AG09319 (cell line): ENCODE data around the gene COLEC11.
"Not testable (repeated sequence)": the region's sequence is repeated elsewhere in the genome, so short reads cannot be mapped to it uniquely, and the experiment has no call there.

Experiments
- DNase-seq: peaks from one replicate; pipeline ENCODE4 v3.0.0-alpha.2; 2010; ENCODE audit warnings: low read depth; ENCODE audit errors: extremely low read depth
- TF ChIP-seq, protein P1 (sequence below): IDR thresholded peaks from 2 replicates; pipeline ENCODE4 v1.5.1; 2011; ENCODE audit warnings: low read depth, mild to moderate bottlenecking, inconsistent platforms, low read length, moderate library complexity

The COLEC11 gene

DNA sequence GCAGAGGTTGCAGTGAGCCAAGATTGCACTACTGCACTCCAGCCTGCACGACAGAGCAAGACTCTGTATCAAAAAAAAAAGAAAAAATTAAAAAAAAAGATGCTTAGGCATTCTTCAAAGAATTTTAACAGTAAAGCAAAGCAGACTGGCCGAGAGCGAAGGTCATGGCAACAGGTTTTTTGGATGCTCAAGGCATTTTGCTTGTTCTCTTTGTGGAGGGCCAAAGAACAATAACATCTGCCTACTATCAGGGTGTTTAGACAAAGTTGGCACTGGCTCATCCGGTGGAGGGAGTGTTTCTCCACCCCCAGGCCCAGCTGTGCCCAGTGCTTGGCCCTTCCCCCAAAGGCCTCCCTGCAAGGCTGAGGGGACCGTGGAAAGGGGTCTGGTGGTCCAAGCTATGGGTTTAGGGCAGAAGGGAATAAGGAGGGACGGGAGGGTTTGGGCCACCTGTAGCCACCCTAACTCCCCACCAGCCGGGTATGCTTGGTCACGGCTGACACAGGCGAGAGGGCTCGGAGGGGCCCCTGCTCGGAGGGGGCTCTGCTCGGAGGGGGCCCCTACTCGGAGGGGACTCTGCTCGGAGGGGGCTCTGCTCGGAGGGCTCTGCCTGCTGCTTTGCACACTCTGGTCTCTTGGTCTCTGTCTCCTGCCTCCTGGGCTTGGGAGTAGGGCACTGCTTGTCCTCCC is 36.4 kb downstream of the COLEC11 start:
- DNase-seq, result no peak
- TF ChIP-seq, protein P1, sequence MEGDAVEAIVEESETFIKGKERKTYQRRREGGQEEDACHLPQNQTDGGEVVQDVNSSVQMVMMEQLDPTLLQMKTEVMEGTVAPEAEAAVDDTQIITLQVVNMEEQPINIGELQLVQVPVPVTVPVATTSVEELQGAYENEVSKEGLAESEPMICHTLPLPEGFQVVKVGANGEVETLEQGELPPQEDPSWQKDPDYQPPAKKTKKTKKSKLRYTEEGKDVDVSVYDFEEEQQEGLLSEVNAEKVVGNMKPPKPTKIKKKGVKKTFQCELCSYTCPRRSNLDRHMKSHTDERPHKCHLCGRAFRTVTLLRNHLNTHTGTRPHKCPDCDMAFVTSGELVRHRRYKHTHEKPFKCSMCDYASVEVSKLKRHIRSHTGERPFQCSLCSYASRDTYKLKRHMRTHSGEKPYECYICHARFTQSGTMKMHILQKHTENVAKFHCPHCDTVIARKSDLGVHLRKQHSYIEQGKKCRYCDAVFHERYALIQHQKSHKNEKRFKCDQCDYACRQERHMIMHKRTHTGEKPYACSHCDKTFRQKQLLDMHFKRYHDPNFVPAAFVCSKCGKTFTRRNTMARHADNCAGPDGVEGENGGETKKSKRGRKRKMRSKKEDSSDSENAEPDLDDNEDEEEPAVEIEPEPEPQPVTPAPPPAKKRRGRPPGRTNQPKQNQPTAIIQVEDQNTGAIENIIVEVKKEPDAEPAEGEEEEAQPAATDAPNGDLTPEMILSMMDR, result no peak

DNA sequence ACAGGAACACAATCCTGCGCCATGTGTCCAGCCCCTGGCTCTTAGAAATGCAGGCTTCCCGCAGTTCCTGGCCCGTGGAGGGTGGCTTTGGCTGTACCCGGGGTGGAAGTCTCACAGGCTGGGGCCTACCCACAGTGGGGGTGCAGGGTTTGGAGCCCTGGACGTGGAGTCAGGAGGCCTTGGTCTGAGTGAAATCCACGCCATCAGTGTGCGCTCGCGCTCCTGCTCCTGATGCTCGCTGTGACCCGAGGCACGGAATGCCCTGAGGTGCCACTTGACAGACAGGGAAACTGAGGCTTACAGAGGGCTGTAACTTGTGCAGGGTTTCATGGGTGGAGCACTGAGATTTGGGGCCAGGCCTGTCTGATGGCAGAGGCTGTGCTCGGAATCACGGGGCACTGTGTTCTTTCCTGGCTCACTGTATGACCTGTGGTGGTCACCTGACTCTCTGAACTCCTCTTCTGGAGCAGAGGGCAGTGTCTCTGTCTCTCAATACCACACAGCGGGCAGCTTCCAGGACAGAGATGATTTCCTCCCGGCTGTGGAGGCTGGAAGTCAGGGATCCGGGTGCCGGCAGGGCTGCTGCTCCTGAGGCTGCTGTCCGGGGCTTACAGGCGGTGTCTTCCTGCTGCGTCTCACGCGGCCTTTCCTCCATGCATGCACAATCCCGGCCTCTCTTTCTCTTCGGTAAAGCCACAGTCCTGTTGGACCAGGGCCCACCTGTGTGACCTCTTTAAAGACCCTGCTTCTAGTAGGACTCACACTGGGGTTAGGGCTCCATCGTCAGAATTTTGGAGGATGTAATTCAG is 37.1 kb downstream of the COLEC11 start:
- TF ChIP-seq, protein P1, result no peak

DNA sequence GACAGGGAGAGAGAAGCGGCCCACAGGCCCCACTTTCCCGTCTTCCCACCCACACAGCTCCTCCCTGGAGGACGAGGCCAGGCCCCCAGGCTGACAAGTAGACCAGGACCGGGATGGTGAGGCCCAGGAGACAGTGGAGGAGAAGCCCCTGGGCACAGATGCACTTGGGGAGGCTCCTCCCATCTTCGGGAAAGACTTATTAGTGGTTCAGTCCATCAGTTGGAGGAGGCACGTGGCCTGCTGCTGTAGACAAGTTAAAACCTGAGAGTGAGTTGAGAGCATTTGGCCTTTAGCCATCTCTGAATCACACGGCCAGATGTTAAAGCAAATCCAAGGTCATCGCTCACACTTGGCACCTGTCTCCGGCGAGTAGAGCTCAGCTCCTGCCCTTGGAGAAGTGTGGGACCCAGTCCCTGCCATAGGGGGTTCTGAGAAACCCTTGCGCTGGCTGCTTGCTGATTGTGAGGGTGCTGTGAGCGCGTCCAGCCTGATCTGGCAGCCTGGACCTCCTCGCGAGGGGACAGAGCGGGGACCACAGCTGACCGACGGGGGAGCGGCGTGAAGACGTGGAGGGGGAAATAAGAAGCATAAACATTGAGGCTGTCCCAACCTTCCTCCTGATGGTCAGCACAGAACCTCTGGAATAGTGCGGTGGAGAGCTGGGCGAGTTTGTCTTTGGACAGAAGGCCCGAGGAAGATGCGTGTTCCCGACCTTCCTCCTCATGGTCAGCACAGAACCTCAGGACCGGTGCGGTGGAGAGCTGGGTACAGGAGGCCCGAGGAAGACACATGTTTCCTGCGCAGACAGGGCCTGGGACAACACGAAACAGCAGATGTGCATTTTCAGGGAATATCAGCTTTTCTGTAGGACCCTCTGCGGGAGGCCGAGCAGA is 38.4 kb downstream of the COLEC11 start:
- no peak for DNase-seq
- TF ChIP-seq, protein P1, result no peak

More for the DNA sequence above, 37.1 kb downstream of the COLEC11 start:
- DNase-seq, result no peak

DNA sequence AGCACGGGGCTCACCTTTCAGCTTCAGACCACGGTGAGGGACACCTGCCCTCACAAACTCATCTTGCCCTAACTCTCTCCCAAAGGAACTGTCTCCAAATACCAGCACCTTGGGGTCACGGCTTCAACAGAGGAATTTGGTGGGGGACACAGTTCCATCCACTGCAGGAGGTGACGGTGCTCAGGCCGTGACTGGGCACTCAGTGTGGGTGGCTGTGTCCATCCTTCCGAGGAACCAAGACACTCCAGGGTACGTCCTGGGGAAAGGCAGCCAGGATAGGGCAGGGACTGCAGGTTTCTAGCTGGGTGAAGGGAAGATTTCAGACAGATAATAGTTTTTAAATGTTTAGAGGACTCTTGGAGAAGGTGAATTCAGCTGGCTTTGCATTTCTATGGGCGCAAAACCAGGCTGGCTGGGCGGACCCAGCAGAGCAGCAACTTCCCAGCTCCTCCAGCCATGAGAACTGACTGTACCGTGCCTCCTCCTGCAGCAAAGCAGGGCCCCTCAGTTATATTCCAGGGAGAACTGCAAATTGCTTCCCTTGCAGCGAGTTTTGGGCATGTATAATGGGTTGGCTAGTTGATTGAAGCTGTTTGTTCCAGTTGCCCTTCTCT is 39.2 kb downstream of the COLEC11 start:
- TF ChIP-seq, protein P1, result no peak
- no peak for DNase-seq

DNA sequence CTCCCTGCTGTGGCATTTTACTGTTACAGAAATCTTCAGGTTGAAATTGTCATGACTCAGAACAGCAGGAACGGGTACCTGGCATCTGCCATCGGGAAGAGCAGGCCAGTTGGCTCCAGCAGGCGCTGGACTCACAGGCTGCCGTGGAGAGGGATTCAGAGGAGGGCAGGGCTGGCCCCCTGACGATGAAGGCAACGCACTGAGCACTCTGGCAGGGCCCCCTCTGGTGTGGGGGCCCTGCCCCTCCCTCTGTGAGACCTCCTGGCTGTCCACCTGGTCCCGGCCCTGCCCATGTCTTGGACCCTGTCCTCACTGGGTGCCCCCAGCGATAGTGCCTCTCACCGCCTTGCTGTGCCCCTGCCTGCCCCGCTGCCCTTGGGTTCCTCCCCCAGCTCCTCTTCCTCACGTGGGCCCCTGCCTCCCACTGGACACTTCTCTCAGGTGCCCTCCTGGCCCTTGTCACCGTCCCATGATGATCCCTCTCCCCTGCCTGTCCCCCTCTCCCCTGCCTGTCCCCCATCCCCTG is 39.7 kb downstream of the COLEC11 start:
- TF ChIP-seq, protein P1, result no peak
- no peak for DNase-seq

DNA sequence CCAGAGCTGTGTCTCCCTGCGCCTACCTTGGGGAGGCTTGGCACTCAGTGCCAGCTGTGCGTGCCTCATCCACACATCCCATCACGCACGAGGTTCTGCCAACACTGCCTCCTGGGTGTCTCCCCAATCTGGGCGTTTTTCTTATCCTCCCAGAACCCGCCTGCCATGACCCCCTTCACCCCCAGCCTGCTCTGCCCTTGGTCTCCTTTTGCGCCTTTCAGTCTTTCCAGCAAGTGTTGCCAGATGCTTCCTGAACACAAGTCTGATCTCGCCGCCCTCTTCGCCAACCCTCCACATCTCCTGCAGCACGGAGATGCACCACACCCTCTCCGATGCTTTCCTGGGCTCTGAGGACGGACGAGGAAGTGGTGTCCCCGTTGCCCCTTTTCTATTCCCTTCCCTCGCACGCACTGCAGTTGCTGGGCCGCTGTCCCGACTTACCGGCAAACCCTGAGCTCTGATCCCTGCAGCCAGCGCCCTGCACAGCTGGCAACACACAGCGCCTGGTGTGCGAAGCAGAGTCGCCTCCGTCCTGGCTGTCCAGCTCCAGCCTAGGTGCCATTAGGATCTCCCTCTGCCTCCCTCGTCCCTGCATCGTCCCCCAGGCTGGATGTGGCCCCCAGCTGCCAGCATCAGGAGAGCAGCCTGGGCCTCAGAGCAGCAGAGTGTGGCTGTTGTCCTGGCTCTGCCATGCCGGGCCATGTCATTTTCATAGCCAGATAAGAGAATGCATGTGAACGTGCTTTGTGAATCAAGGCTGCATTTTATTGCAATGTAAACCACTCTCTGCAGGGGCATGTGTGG is 40.5 kb downstream of the COLEC11 start:
- TF ChIP-seq, protein P1, result no peak
- DNase-seq, result no peak

DNA sequence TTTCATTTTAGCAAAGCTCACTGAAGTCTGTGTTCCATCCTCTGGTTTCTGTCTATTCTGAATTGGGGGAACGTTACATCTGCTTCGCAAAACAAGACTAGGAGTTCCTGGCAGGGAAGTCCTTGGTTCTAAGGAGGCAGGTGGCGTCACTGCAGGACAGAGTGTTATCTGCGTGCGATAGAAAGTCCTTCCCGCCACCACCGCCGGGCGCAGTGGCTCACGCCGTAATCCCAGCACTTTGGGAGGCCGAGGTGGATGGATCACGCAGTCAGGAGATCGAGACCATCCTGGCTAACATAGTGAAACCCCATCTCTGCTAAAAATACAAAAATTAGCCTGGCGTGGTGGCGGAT is 41.0 kb downstream of the COLEC11 start:
- not testable (repeated sequence) for DNase-seq
